ENCODE results near the gene CLDN8. TPM values are rescaled to one million over a fixed set of nuclear protein-coding genes. Genes with fewer than 3 reads are reported as not detected.

Gene CLDN8
- total and polyA plus RNA-seq, 2 of the 13 experiments (the other 11 are each of a cell fraction or from before 2014, with no cell fraction given), result not detected

DNA sequence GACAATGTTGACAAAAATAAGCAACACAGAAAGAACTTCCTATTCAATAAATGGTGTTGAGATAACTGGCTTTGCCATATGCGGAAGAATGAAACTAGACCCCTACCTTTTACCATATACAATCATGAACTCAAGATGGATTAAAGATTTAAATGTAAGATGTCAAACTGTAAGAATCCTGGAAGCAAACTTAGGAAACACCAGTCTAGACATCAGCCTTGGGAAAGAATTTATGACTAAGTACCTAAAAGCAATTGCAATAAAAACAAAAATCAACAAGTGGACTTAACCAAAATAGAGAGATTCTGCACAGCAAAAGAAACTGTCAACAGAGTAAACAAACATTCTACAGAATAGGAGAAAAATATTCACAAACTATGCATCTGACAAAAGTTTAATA is 16.1 kb upstream of the CLDN8 start:
- H3K36me3 ChIP-seq (replicated peaks in 1 of 2; ENCODE audit: control insufficient read depth in 1 of 2, insufficient read depth in 2 of 2, low read length in 2 of 2), result no peaks in the 10 kb centered on the region
- H2AFZ ChIP-seq (ENCODE audit: low read length), result no peak overlapping the region
- H3K4me1 ChIP-seq (ENCODE audit: insufficient read depth, low read length), result no peaks in the 10 kb centered on the region
- FAIRE-seq, result no peak
- in situ Hi-C loops (cut with HindIII; ENCODE audit: extremely low pct_ligation_motif_present, low pct_unique_long_range_greater_than_20kb), result no loop called here
- H3K27me3 ChIP-seq (ENCODE audit: control insufficient read depth in 1 of 2, insufficient read depth in 2 of 2, low read length in 2 of 2), result no peaks in the 10 kb centered on the region
- ChIA-PET POLR2A (no interaction called here), CTCF (ENCODE audit: low intra/inter-chr PET ratio, low total read pairs) (no interaction called here)
- H3K4me2 ChIP-seq (ENCODE audit: low read depth, low read length), result no peak overlapping the region
- no peak for DNase-seq (ENCODE audit: low spot score)
- no peak for ATAC-seq
- H3K27ac ChIP-seq (ENCODE audit: extremely low read length, insufficient read depth, low read length), result no peak overlapping the region
- BruUV-seq (replicated peaks), result no TSS peak
- no peaks in the 10 kb centered on the region for H4K20me1 ChIP-seq (ENCODE audit: insufficient read depth, low read length)
- intact Hi-C loops (cut with micrococcal nuclease; ENCODE audit: unreplicated experiment), result no loop called here
- no peak for TF ChIP-seq ZNF678 (CRISPR knock-in tag; IDR thresholded peaks at IDR 0.05)
- TF ChIP-seq MZF1 (CRISPR knock-in tag; IDR thresholded peaks at IDR 0.05; ENCODE audit: borderline replicate concordance), result no peak
- TF ChIP-seq, protein P1, sequence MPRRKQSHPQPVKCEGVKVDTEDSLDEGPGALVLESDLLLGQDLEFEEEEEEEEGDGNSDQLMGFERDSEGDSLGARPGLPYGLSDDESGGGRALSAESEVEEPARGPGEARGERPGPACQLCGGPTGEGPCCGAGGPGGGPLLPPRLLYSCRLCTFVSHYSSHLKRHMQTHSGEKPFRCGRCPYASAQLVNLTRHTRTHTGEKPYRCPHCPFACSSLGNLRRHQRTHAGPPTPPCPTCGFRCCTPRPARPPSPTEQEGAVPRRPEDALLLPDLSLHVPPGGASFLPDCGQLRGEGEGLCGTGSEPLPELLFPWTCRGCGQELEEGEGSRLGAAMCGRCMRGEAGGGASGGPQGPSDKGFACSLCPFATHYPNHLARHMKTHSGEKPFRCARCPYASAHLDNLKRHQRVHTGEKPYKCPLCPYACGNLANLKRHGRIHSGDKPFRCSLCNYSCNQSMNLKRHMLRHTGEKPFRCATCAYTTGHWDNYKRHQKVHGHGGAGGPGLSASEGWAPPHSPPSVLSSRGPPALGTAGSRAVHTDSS (CRISPR knock-in tag; conservative IDR thresholded peaks at IDR 0.05), result no peak
- no peak for TF ChIP-seq PCBP2 (optimal IDR thresholded peaks at IDR 0.05; ENCODE audit: low read depth, low read length, poor library complexity, severe bottlenecking)
- TF ChIP-seq, protein P2, sequence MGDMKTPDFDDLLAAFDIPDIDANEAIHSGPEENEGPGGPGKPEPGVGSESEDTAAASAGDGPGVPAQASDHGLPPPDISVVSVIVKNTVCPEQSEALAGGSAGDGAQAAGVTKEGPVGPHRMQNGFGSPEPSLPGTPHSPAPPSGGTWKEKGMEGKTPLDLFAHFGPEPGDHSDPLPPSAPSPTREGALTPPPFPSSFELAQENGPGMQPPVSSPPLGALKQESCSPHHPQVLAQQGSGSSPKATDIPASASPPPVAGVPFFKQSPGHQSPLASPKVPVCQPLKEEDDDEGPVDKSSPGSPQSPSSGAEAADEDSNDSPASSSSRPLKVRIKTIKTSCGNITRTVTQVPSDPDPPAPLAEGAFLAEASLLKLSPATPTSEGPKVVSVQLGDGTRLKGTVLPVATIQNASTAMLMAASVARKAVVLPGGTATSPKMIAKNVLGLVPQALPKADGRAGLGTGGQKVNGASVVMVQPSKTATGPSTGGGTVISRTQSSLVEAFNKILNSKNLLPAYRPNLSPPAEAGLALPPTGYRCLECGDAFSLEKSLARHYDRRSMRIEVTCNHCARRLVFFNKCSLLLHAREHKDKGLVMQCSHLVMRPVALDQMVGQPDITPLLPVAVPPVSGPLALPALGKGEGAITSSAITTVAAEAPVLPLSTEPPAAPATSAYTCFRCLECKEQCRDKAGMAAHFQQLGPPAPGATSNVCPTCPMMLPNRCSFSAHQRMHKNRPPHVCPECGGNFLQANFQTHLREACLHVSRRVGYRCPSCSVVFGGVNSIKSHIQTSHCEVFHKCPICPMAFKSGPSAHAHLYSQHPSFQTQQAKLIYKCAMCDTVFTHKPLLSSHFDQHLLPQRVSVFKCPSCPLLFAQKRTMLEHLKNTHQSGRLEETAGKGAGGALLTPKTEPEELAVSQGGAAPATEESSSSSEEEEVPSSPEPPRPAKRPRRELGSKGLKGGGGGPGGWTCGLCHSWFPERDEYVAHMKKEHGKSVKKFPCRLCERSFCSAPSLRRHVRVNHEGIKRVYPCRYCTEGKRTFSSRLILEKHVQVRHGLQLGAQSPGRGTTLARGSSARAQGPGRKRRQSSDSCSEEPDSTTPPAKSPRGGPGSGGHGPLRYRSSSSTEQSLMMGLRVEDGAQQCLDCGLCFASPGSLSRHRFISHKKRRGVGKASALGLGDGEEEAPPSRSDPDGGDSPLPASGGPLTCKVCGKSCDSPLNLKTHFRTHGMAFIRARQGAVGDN (CRISPR knock-in tag; IDR thresholded peaks at IDR 0.05), result no peak
- TF ChIP-seq ZNF367 (CRISPR knock-in tag; IDR thresholded peaks at IDR 0.05; ENCODE audit: borderline replicate concordance), result no peak
- TF ChIP-seq SNRNP70 (IDR thresholded peaks at IDR 0.05; ENCODE audit: low read depth, low read length), result no peak
- TF ChIP-seq DMAP1 (CRISPR knock-in tag; IDR thresholded peaks at IDR 0.05), result no peak
- no peak for TF ChIP-seq MIER3 (CRISPR knock-in tag; IDR thresholded peaks at IDR 0.05; ENCODE audit: borderline replicate concordance)
- TF ChIP-seq, protein P3, sequence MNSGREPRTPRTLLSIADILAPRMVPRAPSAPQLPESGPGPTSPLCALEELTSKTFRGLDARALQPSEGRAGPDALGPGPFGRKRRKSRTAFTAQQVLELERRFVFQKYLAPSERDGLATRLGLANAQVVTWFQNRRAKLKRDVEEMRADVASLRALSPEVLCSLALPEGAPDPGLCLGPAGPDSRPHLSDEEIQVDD (CRISPR knock-in tag; IDR thresholded peaks at IDR 0.05; ENCODE audit: borderline replicate concordance), result no peak
- TF ChIP-seq NFYC (CRISPR knock-in tag; IDR thresholded peaks at IDR 0.05), result no peak
- no peak for TF ChIP-seq TEAD3 (CRISPR knock-in tag; optimal IDR thresholded peaks at IDR 0.05; ENCODE audit: borderline replicate concordance)
- TF ChIP-seq, protein P4, sequence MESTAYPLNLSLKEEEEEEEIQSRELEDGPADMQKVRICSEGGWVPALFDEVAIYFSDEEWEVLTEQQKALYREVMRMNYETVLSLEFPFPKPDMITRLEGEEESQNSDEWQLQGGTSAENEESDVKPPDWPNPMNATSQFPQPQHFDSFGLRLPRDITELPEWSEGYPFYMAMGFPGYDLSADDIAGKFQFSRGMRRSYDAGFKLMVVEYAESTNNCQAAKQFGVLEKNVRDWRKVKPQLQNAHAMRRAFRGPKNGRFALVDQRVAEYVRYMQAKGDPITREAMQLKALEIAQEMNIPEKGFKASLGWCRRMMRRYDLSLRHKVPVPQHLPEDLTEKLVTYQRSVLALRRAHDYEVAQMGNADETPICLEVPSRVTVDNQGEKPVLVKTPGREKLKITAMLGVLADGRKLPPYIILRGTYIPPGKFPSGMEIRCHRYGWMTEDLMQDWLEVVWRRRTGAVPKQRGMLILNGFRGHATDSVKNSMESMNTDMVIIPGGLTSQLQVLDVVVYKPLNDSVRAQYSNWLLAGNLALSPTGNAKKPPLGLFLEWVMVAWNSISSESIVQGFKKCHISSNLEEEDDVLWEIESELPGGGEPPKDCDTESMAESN (CRISPR knock-in tag; conservative IDR thresholded peaks at IDR 0.05), result no peak
- no peak for TF ChIP-seq RORA (CRISPR knock-in tag; IDR thresholded peaks at IDR 0.05)
- H3K79me2 ChIP-seq (ENCODE audit: insufficient read depth, low read length), result no peaks in the 10 kb centered on the region
- H3K9ac ChIP-seq (ENCODE audit: insufficient read depth, low read depth, low read length), result no peak overlapping the region
- peaks cover 88% of the 10 kb centered on the region for H3K9me3 ChIP-seq (ENCODE audit: low read length)
- WGBS (ENCODE audit: low lambda C conversion rate), result 94% methylated on average over 1 of the region's 1 CpG
- no peak overlapping the region for H3K4me3 ChIP-seq (replicated peaks in 1 of 3; ENCODE audit: insufficient read depth in 1 of 3, low read depth in 2 of 3, low read length in 3 of 3)

All from HepG2 (cell line).